ENCODE measurements around the gene PARN. TPM values are rescaled to one million over a fixed set of nuclear protein-coding genes. Genes with fewer than 3 reads are reported as not detected.

Gene PARN
- polyA plus RNA-seq, 3 donors, result 18.4 to 24.4 (median 19.1) TPM

DNA sequence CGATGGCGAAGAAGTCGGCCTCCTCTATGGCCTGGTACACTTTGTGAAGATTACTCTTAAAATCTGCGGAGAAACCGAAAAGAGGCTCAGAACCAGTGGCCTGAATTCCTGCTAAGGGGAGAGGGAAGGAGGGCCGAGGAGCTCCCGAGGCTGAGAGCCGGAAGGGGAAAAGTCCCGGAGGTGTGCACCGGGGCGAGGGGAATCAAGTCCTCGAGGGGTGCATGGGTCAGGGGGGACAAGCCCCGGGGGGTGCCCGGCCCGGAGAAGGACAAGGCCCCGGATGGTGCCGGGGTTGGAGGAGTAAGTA, 495 bp downstream of the PARN start:
- H3K27ac ChIP-seq (ENCODE audit: low read depth in 1 of 2, low read length in 2 of 2), result peak overlapping the region; percentile 84 to 93
- H3K27ac Mint-ChIP-seq, result peak overlapping the region; percentile 87 to 100 (median 95)
- no peaks in the 10 kb centered on the region for H3K27me3 ChIP-seq (ENCODE audit: control insufficient read depth in 2 of 2, insufficient read depth in 2 of 2, low read length in 2 of 2)
- H3K4me1 Mint-ChIP-seq, result peaks cover 30% of the 10 kb centered on the region
- DNase-seq, result no peak
- peak overlapping the region; percentile 95 for H3K9ac ChIP-seq (ENCODE audit: insufficient read depth, low read length, poor library complexity, severe bottlenecking)
- H3K9me3 Mint-ChIP-seq, result peaks cover 0 to 3% (median 0%) of the 10 kb centered on the region in 7 donors
- intact Hi-C loops (cut with micrococcal nuclease), result loop anchor here in 1 of 2 donors (10.0 kb wide), 2 partner anchors 345 to 705 kb away; partner anchors contain the start of gene ERCC4
- H3K4me3 Mint-ChIP-seq, result peak overlapping the region; percentile 82 to 89
- no peaks in the 10 kb centered on the region for H3K27me3 Mint-ChIP-seq (ENCODE audit: low read depth in 3 of 3)
- H3K36me3 Mint-ChIP-seq, result peaks cover 30 to 33% of the 10 kb centered on the region in 2 donors
- H3K79me2 ChIP-seq (ENCODE audit: insufficient read depth, low read length), result peaks cover 44% of the 10 kb centered on the region
- peaks cover 6% of the 10 kb centered on the region for H4K20me1 ChIP-seq (ENCODE audit: insufficient read depth, low read length)
- no peak for TF ChIP-seq CTCF (IDR thresholded peaks at IDR 0.05)
- peak overlapping the region; percentile 76 for H2AFZ ChIP-seq (ENCODE audit: insufficient read depth, low read depth, low read length, poor library complexity, severe bottlenecking)
- peaks cover 21 to 41% of the 10 kb centered on the region in 2 donors for H3K36me3 ChIP-seq (replicated peaks in 1 of 2; ENCODE audit: control insufficient read depth in 1 of 2, insufficient read depth in 2 of 2, low read length in 2 of 2)
- H3K9me3 ChIP-seq (replicated peaks in 1 of 2; ENCODE audit: control insufficient read depth in 1 of 2, insufficient read depth in 1 of 2, low read length in 2 of 2), result no peaks in the 10 kb centered on the region
- peaks cover 39 to 46% of the 10 kb centered on the region in 2 donors for H3K4me1 ChIP-seq (ENCODE audit: control insufficient read depth in 1 of 2, insufficient read depth in 2 of 2, low read length in 2 of 2)
- H3K4me3 ChIP-seq (replicated peaks in 1 of 3; ENCODE audit: low read depth in 2 of 3, low read length in 3 of 3), result peak overlapping the region; percentile 58 to 97 (median 83)
- WGBS (ENCODE audit: insufficient coverage), result 1% methylated on average over 17 of the region's 17 CpGs
- peak overlapping the region; percentile 84 for H3K4me2 ChIP-seq (replicated peaks; ENCODE audit: extremely low read depth, low read length, poor library complexity, severe bottlenecking)

DNA sequence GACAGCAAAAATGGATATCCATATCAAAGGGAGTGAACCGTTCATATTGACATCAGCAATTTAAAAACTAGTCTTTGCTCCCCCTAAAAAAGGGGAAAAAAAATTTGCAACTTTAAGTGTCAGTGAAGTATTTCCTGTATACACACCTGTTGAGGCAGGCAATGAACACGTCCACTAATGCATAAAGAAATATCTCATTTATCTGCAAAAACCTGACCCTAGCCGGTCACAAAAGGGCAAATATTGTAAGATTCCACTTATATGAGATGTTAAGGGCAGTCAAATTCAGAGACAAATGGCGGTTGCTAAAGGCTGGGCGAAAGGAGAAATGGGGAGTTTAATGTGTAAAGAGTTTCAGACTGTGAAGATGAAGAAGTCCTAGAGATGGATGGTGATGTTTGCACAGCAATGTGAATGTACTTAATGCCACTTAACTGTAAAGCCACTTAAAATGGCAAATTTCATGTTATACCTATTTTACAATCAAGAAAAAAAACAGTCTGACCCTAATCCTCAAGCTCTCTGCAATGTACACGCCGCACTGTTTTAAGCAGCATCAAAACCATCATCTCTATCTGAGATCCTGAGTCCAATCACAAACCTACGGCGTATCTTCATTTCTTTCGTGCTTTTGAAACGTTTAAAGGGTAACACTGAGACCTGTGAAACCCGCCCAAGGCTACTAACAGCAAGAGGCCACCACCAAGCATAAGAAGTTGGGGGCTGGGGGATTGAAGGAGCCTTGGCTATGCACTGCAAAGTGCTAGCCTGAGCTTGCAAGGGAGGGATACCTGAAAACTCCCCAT, 1.1 kb downstream of the PARN start:
- Mint-ChIP-seq H3K27me3 (ENCODE audit: low read depth in 3 of 3) (no peaks in the 10 kb centered on the region), H3K4me3 (peak overlapping the region; percentile 82 to 89), H3K36me3 (peaks cover 36 to 38% of the 10 kb centered on the region in 2 donors), H3K9me3 (peaks cover 0 to 3% (median 0%) of the 10 kb centered on the region in 7 donors), H3K4me1 (peaks cover 24% of the 10 kb centered on the region), H3K27ac (peak overlapping the region; percentile 87 to 100 (median 95))
- peak overlapping the region; percentile 76 for H2AFZ ChIP-seq (ENCODE audit: insufficient read depth, low read depth, low read length, poor library complexity, severe bottlenecking)
- intact Hi-C loops (cut with micrococcal nuclease), result loop anchor here in 1 of 2 donors (10.0 kb wide), 2 partner anchors 344 to 704 kb away; partner anchors contain the start of gene ERCC4
- H3K9me3 ChIP-seq (replicated peaks in 1 of 2; ENCODE audit: control insufficient read depth in 1 of 2, insufficient read depth in 1 of 2, low read length in 2 of 2), result no peaks in the 10 kb centered on the region
- no peak for TF ChIP-seq CTCF (IDR thresholded peaks at IDR 0.05)
- H3K36me3 ChIP-seq (replicated peaks in 1 of 2; ENCODE audit: control insufficient read depth in 1 of 2, insufficient read depth in 2 of 2, low read length in 2 of 2), result peaks cover 21 to 47% of the 10 kb centered on the region in 2 donors
- H3K27ac ChIP-seq (ENCODE audit: low read depth in 1 of 2, low read length in 2 of 2), result peak overlapping the region; percentile 84 to 93
- H4K20me1 ChIP-seq (ENCODE audit: insufficient read depth, low read length), result peaks cover under 1% of the 10 kb centered on the region
- peaks cover 34 to 41% of the 10 kb centered on the region in 2 donors for H3K4me1 ChIP-seq (ENCODE audit: control insufficient read depth in 1 of 2, insufficient read depth in 2 of 2, low read length in 2 of 2)
- H3K79me2 ChIP-seq (ENCODE audit: insufficient read depth, low read length), result peaks cover 38% of the 10 kb centered on the region
- 87% methylated on average over 6 of the region's 12 CpGs for whole genome bisulfite sequencing (ENCODE audit: insufficient coverage)
- peak overlapping the region; percentile 58 to 97 (median 83) for H3K4me3 ChIP-seq (replicated peaks in 1 of 3; ENCODE audit: low read depth in 2 of 3, low read length in 3 of 3)
- peak overlapping the region; percentile 84 for H3K4me2 ChIP-seq (replicated peaks; ENCODE audit: extremely low read depth, low read length, poor library complexity, severe bottlenecking)
- DNase-seq, result no peak
- H3K9ac ChIP-seq (ENCODE audit: insufficient read depth, low read length, poor library complexity, severe bottlenecking), result peak overlapping the region; percentile 95
- no peaks in the 10 kb centered on the region for H3K27me3 ChIP-seq (ENCODE audit: control insufficient read depth in 2 of 2, insufficient read depth in 2 of 2, low read length in 2 of 2)

Data from CD14-positive monocyte (primary cell).